ENCODE data around the gene GRIN2C.

GRCh38 chr17:74863420-74864296 lies 4.0 kb upstream of the GRIN2C start:
- TF ChIP-seq CTCF (IDR thresholded peaks at IDR 0.05; ENCODE audit: low read depth, low read length) (no peak), EZH2phosphoT487 (IDR thresholded peaks at IDR 0.05; ENCODE audit: low read depth) (no peak)

Measured in OCI-LY3 (cell line).